ENCODE results near the gene IGSF8. TPM values are rescaled to one million over a fixed set of nuclear protein-coding genes. Genes with fewer than 3 reads are reported as not detected.

IGSF8 gene
- total RNA-seq, 1 experiment from 2014 or later, result 101 TPM

GRCh38 chr1:160116283-160117147 is 18.1 kb upstream of the IGSF8 start (continued):
- TF ChIP-seq PRDM15 (CRISPR knock-in tag; IDR thresholded peaks at IDR 0.05), result no peak
- TF ChIP-seq ZNF396 (CRISPR knock-in tag; IDR thresholded peaks at IDR 0.05; ENCODE audit: borderline replicate concordance), result no peak
- TF ChIP-seq ZNF423 (CRISPR knock-in tag; IDR thresholded peaks at IDR 0.05), result no peak
- no peak for TF ChIP-seq SMAD4 (CRISPR knock-in tag; IDR thresholded peaks at IDR 0.05)

GRCh38 chr1:160115545-160116282 is 17.3 kb upstream of the IGSF8 start, which contains the start of gene ATP1A2:
Gene ATP1A2 (plus strand): TSS chr1:160115759. CDS start chr1:160115862, 103 bp downstream.
- Mint-ChIP-seq H3K4me3 (peak within 1 kb of the TSS; percentile 75), H3K27ac (no peak within 1 kb of the TSS)

More at GRCh38 chr1:160115545-160116282, 17.3 kb upstream of the IGSF8 start, which contains the start of gene ATP1A2:
- DNase-seq (ENCODE audit: low spot score) (peak; percentile 66), ATAC-seq (peak; percentile 62)
- Mint-ChIP-seq H3K36me3 (no peaks in the 10 kb centered on the region), H3K4me1 (peaks cover 66% of the 10 kb centered on the region), H3K27me3 (ENCODE audit: low read depth) (peaks cover 2% of the 10 kb centered on the region; the same call in 1 of the 2 replicates), H3K9me3 (no peaks in the 10 kb centered on the region)
- no peak for TF ChIP-seq ZNF532 (CRISPR knock-in tag; IDR thresholded peaks at IDR 0.05; ENCODE audit: borderline replicate concordance)
- no peak for TF ChIP-seq SP1 (CRISPR knock-in tag; conservative IDR thresholded peaks at IDR 0.05)
- TF ChIP-seq, protein P1, sequence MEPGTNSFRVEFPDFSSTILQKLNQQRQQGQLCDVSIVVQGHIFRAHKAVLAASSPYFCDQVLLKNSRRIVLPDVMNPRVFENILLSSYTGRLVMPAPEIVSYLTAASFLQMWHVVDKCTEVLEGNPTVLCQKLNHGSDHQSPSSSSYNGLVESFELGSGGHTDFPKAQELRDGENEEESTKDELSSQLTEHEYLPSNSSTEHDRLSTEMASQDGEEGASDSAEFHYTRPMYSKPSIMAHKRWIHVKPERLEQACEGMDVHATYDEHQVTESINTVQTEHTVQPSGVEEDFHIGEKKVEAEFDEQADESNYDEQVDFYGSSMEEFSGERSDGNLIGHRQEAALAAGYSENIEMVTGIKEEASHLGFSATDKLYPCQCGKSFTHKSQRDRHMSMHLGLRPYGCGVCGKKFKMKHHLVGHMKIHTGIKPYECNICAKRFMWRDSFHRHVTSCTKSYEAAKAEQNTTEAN (CRISPR knock-in tag; IDR thresholded peaks at IDR 0.05), result no peak
- POLR2A ChIA-PET, result interaction anchor here (0.7 to 1.2 kb wide), 2 partner anchors 8 to 17 kb away, joined by 4 read pairs; no protein-coding TSS in a partner anchor
- CTCF ChIA-PET, result interaction anchor here (0.6 to 5.1 kb wide), 18 partner anchors 8 to 285 kb away, joined by 3 to 83 read pairs (median 6); partner anchors contain the start of genes IGSF8 and VANGL2

Data from WTC11 (cell line).